A549 (cell line): Measurements from ENCODE around the gene TMEM125.

ENCODE experiments used
- CHD2 ChIP-seq: fragments of 150-350 bp; IDR thresholded peaks from 2 replicates; pipeline ENCODE4 v1.6.1; 2014; ENCODE audit warnings: low read length; ENCODE audit not compliant: partially characterized antibody
- EP300 ChIP-seq, 2 experiments: fragments of >200 bp; sonication (Bioruptor Twin); formaldehyde crosslinking; IDR thresholded peaks; 2 replicates in 1 of 2; 3 replicates in 1 of 2; pipeline ENCODE4 v1.6.1; 2016 to 2017
- ESRRA ChIP-seq: fragments of 150-350 bp; IDR thresholded peaks from 2 replicates; pipeline ENCODE4 v1.6.1; 2014; ENCODE audit warnings: mild to moderate bottlenecking, low read length, borderline replicate concordance
- HOXA7 ChIP-seq: fragments of 250-450 bp; sonication (Bioruptor Pico); IDR thresholded peaks from 2 replicates; pipeline ENCODE4 v1.5.0; 2020; ENCODE audit warnings: mild to moderate bottlenecking, moderate library complexity
- JUN ChIP-seq, 2 experiments: fragments of >200 bp; sonication (Bioruptor Twin); formaldehyde crosslinking; IDR thresholded peaks; 2 replicates in 1 of 2; 3 replicates in 1 of 2; pipeline ENCODE4 v1.6.1; 2016 to 2017
- MAFK ChIP-seq: fragments of 450-650 bp; IDR thresholded peaks from 2 replicates; pipeline ENCODE4 v1.6.1; 2014; ENCODE audit not compliant: partially characterized antibody
- POLR2A ChIP-seq: IDR thresholded peaks from 2 replicates; pipeline ENCODE4 v1.6.1; 2012; ENCODE audit warnings: mild to moderate bottlenecking, low read length
- ZFP36 ChIP-seq: fragments of 450-650 bp; IDR thresholded peaks from 2 replicates; pipeline ENCODE4 v1.6.1; 2014; ENCODE audit warnings: borderline replicate concordance; ENCODE audit not compliant: partially characterized antibody
- TF ChIP-seq, protein P1 (sequence below): fragments of >200 bp; sonication (Bioruptor Twin); formaldehyde crosslinking; IDR thresholded peaks from 3 replicates; pipeline ENCODE4 v1.5.1; 2016
- TF ChIP-seq, protein P2 (sequence below): IDR thresholded peaks from 2 replicates; pipeline ENCODE4 v1.6.1; 2012

DNA sequence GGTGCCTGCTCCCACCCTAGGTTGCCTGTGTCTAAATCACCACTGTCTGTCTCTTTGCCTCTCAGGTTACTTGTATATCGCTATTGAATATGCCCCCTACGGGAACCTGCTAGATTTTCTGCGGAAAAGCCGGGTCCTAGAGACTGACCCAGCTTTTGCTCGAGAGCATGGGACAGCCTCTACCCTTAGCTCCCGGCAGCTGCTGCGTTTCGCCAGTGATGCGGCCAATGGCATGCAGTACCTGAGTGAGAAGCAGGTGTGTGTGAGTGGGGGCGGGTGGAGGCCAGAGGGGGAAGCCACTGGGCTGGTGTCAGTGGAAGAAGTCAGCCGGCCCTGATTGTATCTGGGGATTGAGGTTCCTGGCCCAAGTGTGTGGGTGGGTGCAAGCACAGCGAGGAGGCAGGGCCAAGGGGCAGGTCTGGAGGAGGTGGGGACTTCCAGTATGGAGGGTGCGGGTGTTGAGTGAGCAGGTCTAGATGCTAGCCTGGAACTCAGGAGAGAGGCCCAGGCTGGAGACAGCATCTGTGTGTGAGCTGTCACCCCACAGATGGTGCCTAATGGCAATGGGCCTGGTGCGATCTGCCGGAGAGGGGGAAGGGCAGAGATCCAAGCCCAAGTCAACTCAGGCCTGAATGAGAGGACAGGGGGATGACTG lies 48.2 kb downstream of the TMEM125 start:
- TF ChIP-seq, protein P1, sequence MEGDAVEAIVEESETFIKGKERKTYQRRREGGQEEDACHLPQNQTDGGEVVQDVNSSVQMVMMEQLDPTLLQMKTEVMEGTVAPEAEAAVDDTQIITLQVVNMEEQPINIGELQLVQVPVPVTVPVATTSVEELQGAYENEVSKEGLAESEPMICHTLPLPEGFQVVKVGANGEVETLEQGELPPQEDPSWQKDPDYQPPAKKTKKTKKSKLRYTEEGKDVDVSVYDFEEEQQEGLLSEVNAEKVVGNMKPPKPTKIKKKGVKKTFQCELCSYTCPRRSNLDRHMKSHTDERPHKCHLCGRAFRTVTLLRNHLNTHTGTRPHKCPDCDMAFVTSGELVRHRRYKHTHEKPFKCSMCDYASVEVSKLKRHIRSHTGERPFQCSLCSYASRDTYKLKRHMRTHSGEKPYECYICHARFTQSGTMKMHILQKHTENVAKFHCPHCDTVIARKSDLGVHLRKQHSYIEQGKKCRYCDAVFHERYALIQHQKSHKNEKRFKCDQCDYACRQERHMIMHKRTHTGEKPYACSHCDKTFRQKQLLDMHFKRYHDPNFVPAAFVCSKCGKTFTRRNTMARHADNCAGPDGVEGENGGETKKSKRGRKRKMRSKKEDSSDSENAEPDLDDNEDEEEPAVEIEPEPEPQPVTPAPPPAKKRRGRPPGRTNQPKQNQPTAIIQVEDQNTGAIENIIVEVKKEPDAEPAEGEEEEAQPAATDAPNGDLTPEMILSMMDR = no peak
- no peak for TF ChIP-seq ESRRA
- no peak for TF ChIP-seq POLR2A
- no peak for TF ChIP-seq MAFK
- TF ChIP-seq HOXA7 (CRISPR knock-in tag) = no peak
- TF ChIP-seq JUN (IDR thresholded peaks at IDR 0.05) = no peak
- no peak for TF ChIP-seq ZFP36
- TF ChIP-seq, protein P2, sequence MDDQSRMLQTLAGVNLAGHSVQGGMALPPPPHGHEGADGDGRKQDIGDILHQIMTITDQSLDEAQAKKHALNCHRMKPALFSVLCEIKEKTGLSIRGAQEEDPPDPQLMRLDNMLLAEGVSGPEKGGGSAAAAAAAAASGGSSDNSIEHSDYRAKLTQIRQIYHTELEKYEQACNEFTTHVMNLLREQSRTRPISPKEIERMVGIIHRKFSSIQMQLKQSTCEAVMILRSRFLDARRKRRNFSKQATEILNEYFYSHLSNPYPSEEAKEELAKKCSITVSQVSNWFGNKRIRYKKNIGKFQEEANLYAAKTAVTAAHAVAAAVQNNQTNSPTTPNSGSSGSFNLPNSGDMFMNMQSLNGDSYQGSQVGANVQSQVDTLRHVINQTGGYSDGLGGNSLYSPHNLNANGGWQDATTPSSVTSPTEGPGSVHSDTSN = no peak
- no peak for TF ChIP-seq CHD2
- no peak for TF ChIP-seq EP300 (IDR thresholded peaks at IDR 0.05)
